Glutamatergic neuron (in vitro differentiated cells): ENCODE measurements around the gene MN1. TPM values are rescaled to one million over a fixed set of nuclear protein-coding genes. Genes with fewer than 3 reads are reported as not detected.

Experiments
- DNase-seq: peaks from one replicate; pipeline ENCODE4 v3.0.0; 2022
- H3K27ac Mint-ChIP-seq: one replicate; pipeline ENCODE4 v1.8.0; 2020; ENCODE audit warnings: mild to moderate bottlenecking, mixed read lengths, inconsistent platforms; ENCODE audit not compliant: unreplicated experiment
- H3K27me3 Mint-ChIP-seq: one replicate; pipeline ENCODE4 v1.8.0; 2020; ENCODE audit warnings: mild to moderate bottlenecking, moderate library complexity, mixed read lengths, inconsistent platforms; ENCODE audit not compliant: unreplicated experiment
- H3K36me3 Mint-ChIP-seq: one replicate; pipeline ENCODE4 v1.8.0; 2020; ENCODE audit warnings: mild to moderate bottlenecking, mixed read lengths, inconsistent platforms; ENCODE audit not compliant: unreplicated experiment
- H3K4me1 Mint-ChIP-seq: one replicate; pipeline ENCODE4 v1.8.0; 2020; ENCODE audit warnings: mild to moderate bottlenecking, low read depth, mixed read lengths, inconsistent platforms; ENCODE audit not compliant: unreplicated experiment
- H3K4me3 Mint-ChIP-seq: one replicate; pipeline ENCODE4 v1.8.0; 2020; ENCODE audit warnings: mild to moderate bottlenecking, mixed read lengths, inconsistent platforms; ENCODE audit not compliant: unreplicated experiment
- H3K9me3 Mint-ChIP-seq: one replicate; pipeline ENCODE4 v1.8.0; 2020; ENCODE audit warnings: mild to moderate bottlenecking, moderate library complexity, mixed read lengths, inconsistent platforms; ENCODE audit not compliant: unreplicated experiment
- total RNA-seq: library from RNA; stranded (reverse); fragmentation: NEBNext Ultra II Directional; extraction: Animal tissue kit (Norgen Biotek cat#: 25700); gene quantifications from one replicate; pipeline ENCODE4 v1.2.1, GENCODE V29; 2021; ENCODE audit not compliant: unreplicated experiment
- TF ChIP-seq, protein P1 (sequence below): fragments of 200-600 bp; sonication (generic); IDR thresholded peaks from one replicate; pipeline ENCODE4 v1.5.0; 2021; ENCODE audit not compliant: partially characterized antibody, unreplicated experiment

The MN1 gene
- total RNA-seq, 1 donor from 2014 or later: 0.91 TPM

- no peak for DNase-seq
- Mint-ChIP-seq H3K27me3 (peaks cover 3% of the 10 kb centered on the region), H3K4me3 (no peak overlapping the region), H3K9me3 (peaks cover 4% of the 10 kb centered on the region), H3K36me3 (no peaks in the 10 kb centered on the region), H3K4me1 (peaks cover 2% of the 10 kb centered on the region), H3K27ac (no peak overlapping the region)
- TF ChIP-seq, protein P1, sequence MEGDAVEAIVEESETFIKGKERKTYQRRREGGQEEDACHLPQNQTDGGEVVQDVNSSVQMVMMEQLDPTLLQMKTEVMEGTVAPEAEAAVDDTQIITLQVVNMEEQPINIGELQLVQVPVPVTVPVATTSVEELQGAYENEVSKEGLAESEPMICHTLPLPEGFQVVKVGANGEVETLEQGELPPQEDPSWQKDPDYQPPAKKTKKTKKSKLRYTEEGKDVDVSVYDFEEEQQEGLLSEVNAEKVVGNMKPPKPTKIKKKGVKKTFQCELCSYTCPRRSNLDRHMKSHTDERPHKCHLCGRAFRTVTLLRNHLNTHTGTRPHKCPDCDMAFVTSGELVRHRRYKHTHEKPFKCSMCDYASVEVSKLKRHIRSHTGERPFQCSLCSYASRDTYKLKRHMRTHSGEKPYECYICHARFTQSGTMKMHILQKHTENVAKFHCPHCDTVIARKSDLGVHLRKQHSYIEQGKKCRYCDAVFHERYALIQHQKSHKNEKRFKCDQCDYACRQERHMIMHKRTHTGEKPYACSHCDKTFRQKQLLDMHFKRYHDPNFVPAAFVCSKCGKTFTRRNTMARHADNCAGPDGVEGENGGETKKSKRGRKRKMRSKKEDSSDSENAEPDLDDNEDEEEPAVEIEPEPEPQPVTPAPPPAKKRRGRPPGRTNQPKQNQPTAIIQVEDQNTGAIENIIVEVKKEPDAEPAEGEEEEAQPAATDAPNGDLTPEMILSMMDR: no peak
Observed at GRCh38 chr22:27765706-27766291, 35.8 kb downstream of the MN1 start.

DNA sequence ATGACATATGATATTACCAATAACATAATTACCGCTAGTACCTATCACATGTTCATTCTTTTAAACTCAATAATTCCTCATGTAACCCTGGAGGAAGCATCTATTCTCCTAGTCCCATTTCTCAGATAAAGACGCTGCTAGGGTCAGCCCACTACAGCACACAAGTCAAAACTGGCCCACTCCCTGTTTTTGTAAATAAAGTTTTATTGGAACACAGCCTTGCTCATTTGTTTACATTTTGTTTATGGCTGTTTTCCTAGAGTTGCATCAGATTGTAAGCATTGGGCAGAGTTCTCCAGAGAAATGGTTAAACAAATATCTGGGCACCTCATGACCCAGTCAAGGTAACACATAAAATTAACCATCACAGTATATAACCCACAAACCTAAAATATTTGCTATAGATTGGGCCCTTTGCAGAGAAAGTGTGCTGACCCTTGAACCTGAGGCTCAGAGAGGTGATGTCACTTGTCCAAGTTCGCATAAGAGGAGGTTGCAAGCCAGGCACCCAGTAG, 36.8 kb downstream of the MN1 start:
- TF ChIP-seq, protein P1: no peak
- H3K9me3 Mint-ChIP-seq: peaks cover 4% of the 10 kb centered on the region
- no peaks in the 10 kb centered on the region for H3K36me3 Mint-ChIP-seq
- H3K4me1 Mint-ChIP-seq: peaks cover 2% of the 10 kb centered on the region
- no peak overlapping the region for H3K27ac Mint-ChIP-seq
- peaks cover 3% of the 10 kb centered on the region for H3K27me3 Mint-ChIP-seq
- H3K4me3 Mint-ChIP-seq: no peak overlapping the region
- DNase-seq: no peak

GRCh38 chr22:27761665-27762064, 39.9 kb downstream of the MN1 start:
- TF ChIP-seq, protein P1: no peak
- DNase-seq: no peak
- H3K4me3 Mint-ChIP-seq: no peak overlapping the region
- peaks cover 7% of the 10 kb centered on the region for H3K27me3 Mint-ChIP-seq
- peaks cover 5% of the 10 kb centered on the region for H3K9me3 Mint-ChIP-seq
- peaks cover 2% of the 10 kb centered on the region for H3K4me1 Mint-ChIP-seq
- no peaks in the 10 kb centered on the region for H3K36me3 Mint-ChIP-seq
- H3K27ac Mint-ChIP-seq: no peak overlapping the region

- Mint-ChIP-seq H3K27me3 (peaks cover 7% of the 10 kb centered on the region), H3K4me1 (peaks cover 2% of the 10 kb centered on the region), H3K4me3 (no peak overlapping the region), H3K27ac (no peak overlapping the region), H3K9me3 (peaks cover 5% of the 10 kb centered on the region), H3K36me3 (no peaks in the 10 kb centered on the region)
- no peak for DNase-seq
- TF ChIP-seq, protein P1: no peak
Observed at GRCh38 chr22:27761000-27761399, 40.6 kb downstream of the MN1 start.

- TF ChIP-seq, protein P1: no peak
- H3K27ac Mint-ChIP-seq: no peak overlapping the region
- no peak for DNase-seq
- peaks cover 2% of the 10 kb centered on the region for H3K4me1 Mint-ChIP-seq
- peaks cover 5% of the 10 kb centered on the region for H3K9me3 Mint-ChIP-seq
- no peaks in the 10 kb centered on the region for H3K36me3 Mint-ChIP-seq
- peaks cover 7% of the 10 kb centered on the region for H3K27me3 Mint-ChIP-seq
- no peak overlapping the region for H3K4me3 Mint-ChIP-seq
Observed at GRCh38 chr22:27760474-27760873, 41.1 kb downstream of the MN1 start.
